AG09319 (cell line): ENCODE measurements around the gene MTF1.

Source experiments
- DNase-seq: peaks from one replicate; pipeline ENCODE4 v3.0.0-alpha.2; 2010; ENCODE audit warnings: low read depth; ENCODE audit errors: extremely low read depth
- TF ChIP-seq, protein P1 (sequence below): IDR thresholded peaks from 2 replicates; pipeline ENCODE4 v1.5.1; 2011; ENCODE audit warnings: low read depth, mild to moderate bottlenecking, inconsistent platforms, low read length, moderate library complexity

MTF1 gene

GRCh38 chr1:37862330-37862729 lies 2.9 kb upstream of the MTF1 start:
- DNase-seq, result no peak
- TF ChIP-seq, protein P1, sequence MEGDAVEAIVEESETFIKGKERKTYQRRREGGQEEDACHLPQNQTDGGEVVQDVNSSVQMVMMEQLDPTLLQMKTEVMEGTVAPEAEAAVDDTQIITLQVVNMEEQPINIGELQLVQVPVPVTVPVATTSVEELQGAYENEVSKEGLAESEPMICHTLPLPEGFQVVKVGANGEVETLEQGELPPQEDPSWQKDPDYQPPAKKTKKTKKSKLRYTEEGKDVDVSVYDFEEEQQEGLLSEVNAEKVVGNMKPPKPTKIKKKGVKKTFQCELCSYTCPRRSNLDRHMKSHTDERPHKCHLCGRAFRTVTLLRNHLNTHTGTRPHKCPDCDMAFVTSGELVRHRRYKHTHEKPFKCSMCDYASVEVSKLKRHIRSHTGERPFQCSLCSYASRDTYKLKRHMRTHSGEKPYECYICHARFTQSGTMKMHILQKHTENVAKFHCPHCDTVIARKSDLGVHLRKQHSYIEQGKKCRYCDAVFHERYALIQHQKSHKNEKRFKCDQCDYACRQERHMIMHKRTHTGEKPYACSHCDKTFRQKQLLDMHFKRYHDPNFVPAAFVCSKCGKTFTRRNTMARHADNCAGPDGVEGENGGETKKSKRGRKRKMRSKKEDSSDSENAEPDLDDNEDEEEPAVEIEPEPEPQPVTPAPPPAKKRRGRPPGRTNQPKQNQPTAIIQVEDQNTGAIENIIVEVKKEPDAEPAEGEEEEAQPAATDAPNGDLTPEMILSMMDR, result no peak

- TF ChIP-seq, protein P1, result no peak
- no peak for DNase-seq
Measured at GRCh38 chr1:37861151-37861550, 1.8 kb upstream of the MTF1 start.

- TF ChIP-seq, protein P1, result no peak
- DNase-seq, result no peak
Measured at GRCh38 chr1:37860346-37860666, 914 bp upstream of the MTF1 start.

GRCh38 chr1:37858931-37859506 lies 373 bp downstream of the MTF1 start:
- DNase-seq, result no peak
- TF ChIP-seq, protein P1, result no peak

DNA sequence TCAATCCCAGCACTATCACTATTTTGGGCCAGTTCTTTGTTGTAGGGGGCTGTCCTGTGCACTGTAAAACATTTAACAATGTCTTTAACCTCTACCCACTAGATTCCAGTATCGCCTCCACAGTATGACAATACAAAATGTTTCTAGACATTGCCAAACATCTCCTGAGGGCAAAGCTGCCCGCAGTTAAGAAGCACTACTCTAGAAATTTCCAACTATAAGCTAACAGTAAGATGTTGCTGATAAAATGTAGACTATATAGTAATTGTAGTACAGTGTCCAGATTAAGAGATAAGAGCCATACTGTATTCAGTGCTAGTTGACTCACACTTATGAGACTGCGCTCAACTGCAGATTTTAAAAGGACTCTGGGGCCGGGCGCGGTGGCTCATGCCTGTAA lies 5.0 kb downstream of the MTF1 start:
- DNase-seq, result no peak
- TF ChIP-seq, protein P1, result no peak

- TF ChIP-seq, protein P1, result no peak
- no peak for DNase-seq
Measured at GRCh38 chr1:37853157-37853556, 6.2 kb downstream of the MTF1 start.

GRCh38 chr1:37851782-37852210 lies 7.6 kb downstream of the MTF1 start:
- TF ChIP-seq, protein P1, result no peak
- no peak for DNase-seq
